ENCODE results near the gene NF1.
A peak's percentile ranks its signal among the peaks of the same experiment; 100 is the strongest.
"Not testable (repeated sequence)": the region's sequence is repeated elsewhere in the genome, so short reads cannot be mapped to it uniquely, and the experiment has no call there.

Gene NF1

DNA sequence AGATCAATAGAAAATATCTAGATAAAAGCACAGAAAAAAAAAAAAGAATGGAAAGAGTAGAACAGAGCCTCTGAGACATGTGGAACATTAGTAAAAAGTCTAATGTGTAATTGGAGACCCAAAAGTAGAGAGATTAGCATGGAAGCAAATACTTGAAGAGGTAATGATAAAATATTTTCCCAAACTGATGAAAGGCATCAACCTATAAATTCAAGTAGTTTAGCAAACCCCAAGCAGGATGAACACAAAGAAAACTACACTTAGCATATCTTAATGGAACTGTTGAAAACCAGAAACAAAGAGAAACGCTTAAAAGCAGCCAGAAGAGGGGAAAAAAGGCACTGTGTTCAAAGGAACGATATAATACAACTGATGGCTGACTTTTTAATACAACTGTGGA, 16.4 kb downstream of the NF1 start:
- no peak for DNase-seq
- no peak overlapping the region for H3K4ac ChIP-seq (ENCODE audit: low read depth in 1 of 2, low read length in 2 of 2)
- H4K91ac ChIP-seq (ENCODE audit: low read length), result no peak overlapping the region
- H3K9ac ChIP-seq (ENCODE audit: low read length), result no peak overlapping the region
- no peaks in the 10 kb centered on the region for H3K9me3 ChIP-seq (ENCODE audit: control insufficient read depth, low read length)
- H3K27me3 ChIP-seq (ENCODE audit: control insufficient read depth in 1 of 2, insufficient read depth in 1 of 2, low read length in 2 of 2), result no peaks in the 10 kb centered on the region
- no peak overlapping the region for H3K27ac ChIP-seq (ENCODE audit: low read length, poor library complexity, severe bottlenecking)
- H3K36me3 ChIP-seq (ENCODE audit: control insufficient read depth in 1 of 2, insufficient read depth in 2 of 2, low read depth in 1 of 2, low read length in 2 of 2), result no peaks in the 10 kb centered on the region
- no peak overlapping the region for H3K23ac ChIP-seq (ENCODE audit: low read length in 2 of 2)
- H2BK5ac ChIP-seq (ENCODE audit: low read depth, low read length, poor library complexity, severe bottlenecking), result no peak overlapping the region
- no peak overlapping the region for H3K4me3 ChIP-seq (ENCODE audit: insufficient read depth in 1 of 2, low read depth in 1 of 2, low read length in 2 of 2)
- H2BK120ac ChIP-seq (ENCODE audit: low read depth, low read length), result no peak overlapping the region
- H2BK12ac ChIP-seq (ENCODE audit: low read length in 2 of 2), result no peak overlapping the region
- no peak overlapping the region for H4K8ac ChIP-seq (ENCODE audit: low read length)
- no peak overlapping the region for H2BK15ac ChIP-seq (ENCODE audit: low read depth, poor library complexity, severe bottlenecking)
- no CpG with 5 or more reads among the region's 2 CpGs for WGBS
- H2AK5ac ChIP-seq (ENCODE audit: low read length, severe bottlenecking), result no peak overlapping the region
- H2AFZ ChIP-seq (ENCODE audit: low read depth, low read length), result no peak overlapping the region
- H3K18ac ChIP-seq (ENCODE audit: low read depth in 1 of 2, low read length in 2 of 2), result no peak overlapping the region
- no peak overlapping the region for H3K4me2 ChIP-seq (ENCODE audit: low read length, poor library complexity, severe bottlenecking)
- H3K14ac ChIP-seq (ENCODE audit: low read length in 2 of 2), result no peak overlapping the region
- peaks cover 4% of the 10 kb centered on the region for H3K79me1 ChIP-seq (replicated peaks; ENCODE audit: low read length, poor library complexity, severe bottlenecking)
- H3K4me1 ChIP-seq (ENCODE audit: control insufficient read depth, insufficient read depth, low read depth, low read length), result peaks cover 5% of the 10 kb centered on the region

DNA sequence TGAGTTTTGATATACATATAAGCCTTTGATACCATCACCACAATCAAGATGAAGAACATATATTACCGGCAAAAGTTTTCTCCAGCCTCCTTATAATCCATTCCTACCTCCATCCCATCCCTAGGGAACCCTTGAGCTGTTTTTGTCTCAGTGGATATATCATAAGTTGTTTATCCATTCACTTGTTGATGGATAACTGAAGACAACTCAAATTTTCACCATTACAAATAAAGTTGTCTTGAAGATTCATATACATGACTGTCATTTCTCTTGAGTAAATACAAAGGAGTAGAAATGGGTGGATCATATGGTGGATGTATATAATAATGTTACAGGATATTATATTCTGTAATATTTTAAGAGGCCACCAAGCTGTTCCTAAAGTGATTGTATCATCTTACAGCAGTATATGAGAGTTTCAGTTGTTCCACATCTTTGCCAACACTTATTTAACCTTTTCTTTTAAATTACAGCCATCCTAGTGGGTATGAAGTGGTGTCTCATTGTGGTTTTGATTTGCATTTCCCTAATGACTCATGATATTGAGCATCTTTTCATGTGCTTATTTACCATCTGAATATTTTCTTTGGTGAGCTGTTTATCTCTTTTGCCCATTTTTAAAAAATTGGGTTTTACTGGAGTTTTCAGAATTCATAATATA, 17.4 kb downstream of the NF1 start:
- Histone ChIP-seq H2BK5ac (ENCODE audit: low read depth, low read length, poor library complexity, severe bottlenecking) (no peak overlapping the region), H3K9ac (ENCODE audit: low read length) (no peak overlapping the region), H4K8ac (ENCODE audit: low read length) (no peak overlapping the region), H3K27ac (ENCODE audit: low read length, poor library complexity, severe bottlenecking) (no peak overlapping the region), H3K18ac (ENCODE audit: low read depth in 1 of 2, low read length in 2 of 2) (no peak overlapping the region), H3K23ac (ENCODE audit: low read length in 2 of 2) (no peak overlapping the region), H3K79me1 (replicated peaks; ENCODE audit: low read length, poor library complexity, severe bottlenecking) (peaks cover 4% of the 10 kb centered on the region), H3K4me3 (ENCODE audit: insufficient read depth in 1 of 2, low read depth in 1 of 2, low read length in 2 of 2) (no peak overlapping the region), H2BK12ac (ENCODE audit: low read length in 2 of 2) (no peak overlapping the region), H2AFZ (ENCODE audit: low read depth, low read length) (no peak overlapping the region), H3K27me3 (ENCODE audit: control insufficient read depth in 1 of 2, insufficient read depth in 1 of 2, low read length in 2 of 2) (no peaks in the 10 kb centered on the region), H3K36me3 (ENCODE audit: control insufficient read depth in 1 of 2, insufficient read depth in 2 of 2, low read depth in 1 of 2, low read length in 2 of 2) (no peaks in the 10 kb centered on the region), H3K9me3 (ENCODE audit: control insufficient read depth, low read length) (no peaks in the 10 kb centered on the region), H2BK15ac (ENCODE audit: low read depth, poor library complexity, severe bottlenecking) (no peak overlapping the region), H3K4me2 (ENCODE audit: low read length, poor library complexity, severe bottlenecking) (no peak overlapping the region), H3K4ac (ENCODE audit: low read depth in 1 of 2, low read length in 2 of 2) (no peak overlapping the region), H3K4me1 (ENCODE audit: control insufficient read depth, insufficient read depth, low read depth, low read length) (peaks cover 5% of the 10 kb centered on the region), H2AK5ac (ENCODE audit: low read length, severe bottlenecking) (no peak overlapping the region), H2BK120ac (ENCODE audit: low read depth, low read length) (no peak overlapping the region), H3K14ac (ENCODE audit: low read length in 2 of 2) (no peak overlapping the region), H4K91ac (ENCODE audit: low read length) (no peak overlapping the region)
- DNase-seq, result peak; percentile 48
- 100% methylated on average over 1 of the region's 1 CpG for WGBS

DNA sequence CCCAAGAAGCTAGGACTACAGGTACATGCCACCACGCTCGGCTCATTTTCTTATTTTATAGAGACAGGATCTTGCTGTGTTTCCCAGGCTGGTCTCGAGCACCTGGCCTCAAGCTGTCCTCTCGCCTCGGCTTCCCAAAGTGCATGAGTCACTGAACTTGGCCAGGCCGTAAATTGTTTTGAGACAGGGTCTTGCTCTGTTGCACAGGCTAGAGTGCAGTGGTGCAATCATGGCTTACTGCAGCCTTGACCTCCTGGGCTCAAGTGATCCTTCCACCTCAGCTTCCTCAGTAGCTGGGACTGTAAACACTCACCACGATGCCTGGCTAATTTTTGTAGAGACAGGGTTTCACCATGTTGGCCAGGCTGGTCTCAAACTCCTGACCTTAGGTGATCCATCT, 18.6 kb downstream of the NF1 start:
- H3K27ac ChIP-seq (ENCODE audit: low read length, poor library complexity, severe bottlenecking), result peak overlapping the region; percentile 63
- H3K23ac ChIP-seq (ENCODE audit: low read length in 2 of 2); H3K4me2 ChIP-seq (ENCODE audit: low read length, poor library complexity, severe bottlenecking); H4K91ac ChIP-seq (ENCODE audit: low read length); H3K36me3 ChIP-seq (ENCODE audit: control insufficient read depth in 1 of 2, insufficient read depth in 2 of 2, low read depth in 1 of 2, low read length in 2 of 2); H2BK15ac ChIP-seq (ENCODE audit: low read depth, poor library complexity, severe bottlenecking); H2BK5ac ChIP-seq (ENCODE audit: low read depth, low read length, poor library complexity, severe bottlenecking); H3K4me3 ChIP-seq (ENCODE audit: insufficient read depth in 1 of 2, low read depth in 1 of 2, low read length in 2 of 2); H2AFZ ChIP-seq (ENCODE audit: low read depth, low read length); H2AK5ac ChIP-seq (ENCODE audit: low read length, severe bottlenecking); H2BK12ac ChIP-seq (ENCODE audit: low read length in 2 of 2); H3K9ac ChIP-seq (ENCODE audit: low read length); H3K9me3 ChIP-seq (ENCODE audit: control insufficient read depth, low read length); H3K14ac ChIP-seq (ENCODE audit: low read length in 2 of 2); H3K4me1 ChIP-seq (ENCODE audit: control insufficient read depth, insufficient read depth, low read depth, low read length); H3K27me3 ChIP-seq (ENCODE audit: control insufficient read depth in 1 of 2, insufficient read depth in 1 of 2, low read length in 2 of 2); H3K18ac ChIP-seq (ENCODE audit: low read depth in 1 of 2, low read length in 2 of 2); H4K8ac ChIP-seq (ENCODE audit: low read length); H3K4ac ChIP-seq (ENCODE audit: low read depth in 1 of 2, low read length in 2 of 2); H3K79me1 ChIP-seq (replicated peaks; ENCODE audit: low read length, poor library complexity, severe bottlenecking); H2BK120ac ChIP-seq (ENCODE audit: low read depth, low read length): not testable (repeated sequence)
- peak; percentile 91 for DNase-seq
- 13% methylated on average over 7 of the region's 7 CpGs for WGBS

DNA sequence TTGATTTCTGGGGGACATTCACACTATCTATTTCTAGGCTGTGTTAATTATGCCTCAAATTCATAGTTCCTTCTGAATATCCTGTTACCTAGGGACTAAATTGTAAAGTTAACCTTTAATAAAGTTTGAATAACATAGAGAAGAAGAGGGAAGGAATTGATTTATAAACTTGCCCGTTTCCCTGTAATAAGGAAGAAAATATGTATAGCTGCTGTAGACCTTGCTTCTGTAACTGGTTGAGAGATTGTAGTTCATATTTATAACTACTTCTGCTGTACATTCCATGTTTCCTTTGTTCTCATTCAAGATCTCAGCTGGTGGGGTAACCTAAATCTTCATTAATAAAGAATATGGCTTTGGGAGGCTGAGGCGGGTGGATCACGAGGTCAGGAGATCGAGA, 19.2 kb downstream of the NF1 start:
- 100% methylated on average over 3 of the region's 4 CpGs for WGBS

More for the DNA sequence above, 19.2 kb downstream of the NF1 start:
- H2BK15ac ChIP-seq (ENCODE audit: low read depth, poor library complexity, severe bottlenecking), result no peak overlapping the region
- H2AK5ac ChIP-seq (ENCODE audit: low read length, severe bottlenecking), result no peak overlapping the region
- no peaks in the 10 kb centered on the region for H3K36me3 ChIP-seq (ENCODE audit: control insufficient read depth in 1 of 2, insufficient read depth in 2 of 2, low read depth in 1 of 2, low read length in 2 of 2)
- peaks cover 2% of the 10 kb centered on the region for H3K79me1 ChIP-seq (replicated peaks; ENCODE audit: low read length, poor library complexity, severe bottlenecking)
- H3K27me3 ChIP-seq (ENCODE audit: control insufficient read depth in 1 of 2, insufficient read depth in 1 of 2, low read length in 2 of 2), result no peaks in the 10 kb centered on the region
- peak overlapping the region; percentile 45 for H3K27ac ChIP-seq (ENCODE audit: low read length, poor library complexity, severe bottlenecking)
- no peak overlapping the region for H3K9ac ChIP-seq (ENCODE audit: low read length)
- peaks cover 5% of the 10 kb centered on the region for H3K4me1 ChIP-seq (ENCODE audit: control insufficient read depth, insufficient read depth, low read depth, low read length)
- no peak overlapping the region for H2BK120ac ChIP-seq (ENCODE audit: low read depth, low read length)
- no peak overlapping the region for H2BK12ac ChIP-seq (ENCODE audit: low read length in 2 of 2)
- H3K4me3 ChIP-seq (ENCODE audit: insufficient read depth in 1 of 2, low read depth in 1 of 2, low read length in 2 of 2), result no peak overlapping the region
- H4K91ac ChIP-seq (ENCODE audit: low read length), result no peak overlapping the region
- H3K18ac ChIP-seq (ENCODE audit: low read depth in 1 of 2, low read length in 2 of 2), result no peak overlapping the region
- no peak for DNase-seq
- no peak overlapping the region for H3K4ac ChIP-seq (ENCODE audit: low read depth in 1 of 2, low read length in 2 of 2)
- H3K4me2 ChIP-seq (ENCODE audit: low read length, poor library complexity, severe bottlenecking), result no peak overlapping the region
- no peak overlapping the region for H4K8ac ChIP-seq (ENCODE audit: low read length)
- no peaks in the 10 kb centered on the region for H3K9me3 ChIP-seq (ENCODE audit: control insufficient read depth, low read length)
- no peak overlapping the region for H3K14ac ChIP-seq (ENCODE audit: low read length in 2 of 2)
- no peak overlapping the region for H3K23ac ChIP-seq (ENCODE audit: low read length in 2 of 2)
- H2BK5ac ChIP-seq (ENCODE audit: low read depth, low read length, poor library complexity, severe bottlenecking), result no peak overlapping the region
- no peak overlapping the region for H2AFZ ChIP-seq (ENCODE audit: low read depth, low read length)
